OCI-LY7 (cell line): ENCODE measurements around the gene THSD7A. TPM values are rescaled to one million over a fixed set of nuclear protein-coding genes. Genes with fewer than 3 reads are reported as not detected.

Source experiments
- BruUV-seq: library from RNA; stranded (reverse); fragments of 400-500 nt; replicated peaks from 2 replicates; lab custom pipeline; 2021; lab: Mats Ljungman, UMichigan
- CTCF ChIA-PET: fragments of 300-600 bp; sonication (Branson Sonifier 250); formaldehyde crosslinking; loops from one replicate; lab custom pipeline; 2022; ENCODE audit warnings: antibody characterized with exemption; ENCODE audit not compliant: unreplicated experiment; lab: Charles Lee
- POLR2A ChIA-PET: fragments of 300-600 bp; sonication (Branson Sonifier 250); formaldehyde crosslinking; loops from one replicate; lab custom pipeline; 2022; ENCODE audit warnings: antibody characterized with exemption; lab: Charles Lee
- DNase-seq: peaks from one replicate; pipeline ENCODE4 v3.0.0-alpha.2; 2015; ENCODE audit warnings: low spot score
- H2AFZ ChIP-seq: fragments of 200-600 bp; sonication (generic), shearing (Covaris generic); 2 replicates; pipeline ENCODE4 v1.6.1; 2014; ENCODE audit warnings: mild to moderate bottlenecking, antibody characterized with exemption, low read length, moderate library complexity
- H3K27ac ChIP-seq: fragments of 200-600 bp; sonication (generic); 2 replicates; pipeline ENCODE4 v1.5.1; 2014; ENCODE audit warnings: mixed run types, low read depth, mild to moderate bottlenecking, moderate library complexity, low read length, inconsistent platforms; ENCODE audit not compliant: poor library complexity, severe bottlenecking
- H3K36me3 ChIP-seq: fragments of 200-600 bp; sonication (generic); 2 replicates; pipeline ENCODE4 v1.6.1; 2014; ENCODE audit warnings: mild to moderate bottlenecking, antibody characterized with exemption, low read length, moderate library complexity, mixed read lengths; ENCODE audit not compliant: insufficient read depth
- H3K4me1 ChIP-seq: fragments of 200-600 bp; sonication (generic); 2 replicates; pipeline ENCODE4 v1.5.1; 2014; ENCODE audit warnings: mild to moderate bottlenecking, low read length; ENCODE audit not compliant: insufficient read depth, poor library complexity, severe bottlenecking
- H3K4me2 ChIP-seq: fragments of 200-600 bp; sonication (generic); 2 replicates; pipeline ENCODE4 v1.6.1; 2014; ENCODE audit warnings: mild to moderate bottlenecking, low read length
- H3K4me3 ChIP-seq: fragments of 200-600 bp; sonication (generic); 2 replicates; pipeline ENCODE4 v1.5.1; 2014; ENCODE audit warnings: mild to moderate bottlenecking, low read depth, low read length; ENCODE audit not compliant: poor library complexity, severe bottlenecking
- H3K79me2 ChIP-seq: fragments of 200-600 bp; sonication (generic); 2 replicates; pipeline ENCODE4 v1.6.1; 2016; ENCODE audit warnings: low read depth, mild to moderate bottlenecking, low read length, moderate library complexity, mixed read lengths; ENCODE audit not compliant: insufficient read depth
- H3K9me2 ChIP-seq: fragments of 200-600 bp; sonication (generic); 2 replicates; pipeline ENCODE4 v1.6.1; 2016; ENCODE audit warnings: mild to moderate bottlenecking, low read length, mixed read lengths; ENCODE audit not compliant: insufficient read depth
- H3K9me3 ChIP-seq: fragments of 200-600 bp; sonication (generic); 2 replicates; pipeline ENCODE4 v1.6.1; 2014; ENCODE audit warnings: mild to moderate bottlenecking, mixed run types, low read length, mixed read lengths
- H4K20me1 ChIP-seq: fragments of 200-600 bp; sonication (generic); 2 replicates; pipeline ENCODE4 v1.6.1; 2014; ENCODE audit warnings: mild to moderate bottlenecking, antibody characterized with exemption, low read length, moderate library complexity, mixed read lengths; ENCODE audit not compliant: insufficient read depth
- EZH2phosphoT487 ChIP-seq: fragments of 200-600 bp; sonication (generic); IDR thresholded peaks from 2 replicates; pipeline ENCODE4 v1.6.1; 2018; ENCODE audit warnings: low read depth, borderline replicate concordance, mild to moderate bottlenecking, mixed run types, antibody characterized with exemption, low read length, moderate library complexity, mixed read lengths
- intact Hi-C: fragments of 100-400 bp; cut with micrococcal nuclease; formaldehyde crosslinking; loops from one replicate; pipeline ENCODE4 v1.10.0; 2022; ENCODE audit not compliant: unreplicated experiment
- total RNA-seq, 2 experiments: library from RNA; depleted of rRNA in 1 of 2; stranded (reverse); fragments of >200 nt in 1 of 2; shearing (Covaris generic) in 1 of 2; gene quantifications; 2 replicates each; pipeline ENCODE4 v1.2.3, GENCODE V29; 2014 to 2022
- TF ChIP-seq, protein P1 (sequence below): fragments of 200-600 bp; sonication (generic); conservative IDR thresholded peaks from 2 replicates; pipeline ENCODE4 v1.5.1; 2014; ENCODE audit warnings: mild to moderate bottlenecking, antibody characterized with exemption, low read length, moderate library complexity, mixed read lengths

Gene THSD7A
- total RNA-seq, 2 experiments from 2014 or later: 0.13 TPM; not detected in 1

DNA sequence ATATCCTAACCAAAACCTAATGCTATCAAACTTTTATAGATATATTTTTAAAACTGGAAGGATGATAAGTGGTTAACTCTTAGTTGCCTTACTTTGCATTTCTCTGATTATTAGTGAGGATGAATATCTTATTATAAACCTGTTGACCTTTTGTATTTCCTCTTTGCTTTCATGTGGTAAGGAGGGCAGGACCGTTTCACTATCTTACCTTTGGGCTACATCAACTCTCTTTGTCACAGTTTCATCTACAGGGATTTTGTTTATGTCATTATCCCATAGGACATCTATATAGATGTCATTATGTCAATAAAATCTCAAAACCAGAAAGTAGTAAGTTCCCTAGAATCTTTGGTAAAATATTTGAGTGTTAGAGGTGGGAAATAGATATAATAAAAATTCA, 219.3 kb downstream of the THSD7A start:
- TF ChIP-seq, protein P1, sequence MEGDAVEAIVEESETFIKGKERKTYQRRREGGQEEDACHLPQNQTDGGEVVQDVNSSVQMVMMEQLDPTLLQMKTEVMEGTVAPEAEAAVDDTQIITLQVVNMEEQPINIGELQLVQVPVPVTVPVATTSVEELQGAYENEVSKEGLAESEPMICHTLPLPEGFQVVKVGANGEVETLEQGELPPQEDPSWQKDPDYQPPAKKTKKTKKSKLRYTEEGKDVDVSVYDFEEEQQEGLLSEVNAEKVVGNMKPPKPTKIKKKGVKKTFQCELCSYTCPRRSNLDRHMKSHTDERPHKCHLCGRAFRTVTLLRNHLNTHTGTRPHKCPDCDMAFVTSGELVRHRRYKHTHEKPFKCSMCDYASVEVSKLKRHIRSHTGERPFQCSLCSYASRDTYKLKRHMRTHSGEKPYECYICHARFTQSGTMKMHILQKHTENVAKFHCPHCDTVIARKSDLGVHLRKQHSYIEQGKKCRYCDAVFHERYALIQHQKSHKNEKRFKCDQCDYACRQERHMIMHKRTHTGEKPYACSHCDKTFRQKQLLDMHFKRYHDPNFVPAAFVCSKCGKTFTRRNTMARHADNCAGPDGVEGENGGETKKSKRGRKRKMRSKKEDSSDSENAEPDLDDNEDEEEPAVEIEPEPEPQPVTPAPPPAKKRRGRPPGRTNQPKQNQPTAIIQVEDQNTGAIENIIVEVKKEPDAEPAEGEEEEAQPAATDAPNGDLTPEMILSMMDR: no peak
- TF ChIP-seq EZH2phosphoT487: no peak
- CTCF ChIA-PET: no interaction called here
- no TSS peak for BruUV-seq

DNA sequence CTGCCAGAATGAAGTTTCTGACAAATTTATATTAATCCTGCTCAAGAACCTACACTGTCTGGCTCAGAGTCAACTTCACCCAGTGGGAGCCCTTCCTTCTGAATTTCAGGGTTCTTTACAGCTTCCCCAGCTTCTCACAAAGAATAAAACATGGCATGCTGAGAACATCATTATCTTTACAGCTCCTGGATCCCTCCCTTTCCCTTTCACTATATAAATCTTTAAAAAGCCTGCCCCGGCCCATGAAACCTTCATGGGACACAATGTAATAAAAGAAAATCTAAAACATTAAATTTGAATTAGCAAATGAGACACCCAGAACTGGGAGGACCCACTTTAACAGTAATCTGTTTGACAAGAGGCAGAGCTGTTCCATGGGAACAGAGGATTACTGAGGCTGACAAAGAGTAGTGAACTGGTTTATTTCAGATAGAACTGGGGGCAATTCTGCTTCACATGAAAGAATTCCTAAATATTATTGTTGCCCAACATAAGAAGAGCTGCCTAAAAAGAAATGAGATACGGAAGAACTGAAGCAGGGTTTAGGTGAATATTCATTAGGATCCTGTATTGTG, 222.8 kb downstream of the THSD7A start:
- H3K9me2 ChIP-seq: no peaks in the 10 kb centered on the region
- H3K4me3 ChIP-seq: no peak overlapping the region
- H3K27ac ChIP-seq: no peak overlapping the region
- no peak overlapping the region for H3K4me2 ChIP-seq
- CTCF ChIA-PET: no interaction called here
- H2AFZ ChIP-seq: no peak overlapping the region
- POLR2A ChIA-PET: no interaction called here
- TF ChIP-seq, protein P1: no peak
- TF ChIP-seq EZH2phosphoT487: no peak
- no peaks in the 10 kb centered on the region for H4K20me1 ChIP-seq
- H3K36me3 ChIP-seq: no peaks in the 10 kb centered on the region
- no peaks in the 10 kb centered on the region for H3K79me2 ChIP-seq
- no TSS peak for BruUV-seq
- intact Hi-C loops: no loop called here
- DNase-seq: no peak
- H3K9me3 ChIP-seq: no peaks in the 10 kb centered on the region
- no peaks in the 10 kb centered on the region for H3K4me1 ChIP-seq

More for the DNA sequence above, 219.3 kb downstream of the THSD7A start:
- Histone ChIP-seq H2AFZ (no peak overlapping the region), H4K20me1 (no peaks in the 10 kb centered on the region), H3K4me1 (no peaks in the 10 kb centered on the region), H3K4me3 (no peak overlapping the region), H3K27ac (no peak overlapping the region), H3K36me3 (no peaks in the 10 kb centered on the region), H3K9me3 (no peaks in the 10 kb centered on the region), H3K9me2 (no peaks in the 10 kb centered on the region), H3K79me2 (no peaks in the 10 kb centered on the region), H3K4me2 (no peak overlapping the region)
- POLR2A ChIA-PET: interaction anchor here (0.6 kb wide), 1 partner anchor 8 kb away, joined by 3 read pairs; no protein-coding TSS in a partner anchor
- intact Hi-C loops: no loop called here
- DNase-seq: no peak

DNA sequence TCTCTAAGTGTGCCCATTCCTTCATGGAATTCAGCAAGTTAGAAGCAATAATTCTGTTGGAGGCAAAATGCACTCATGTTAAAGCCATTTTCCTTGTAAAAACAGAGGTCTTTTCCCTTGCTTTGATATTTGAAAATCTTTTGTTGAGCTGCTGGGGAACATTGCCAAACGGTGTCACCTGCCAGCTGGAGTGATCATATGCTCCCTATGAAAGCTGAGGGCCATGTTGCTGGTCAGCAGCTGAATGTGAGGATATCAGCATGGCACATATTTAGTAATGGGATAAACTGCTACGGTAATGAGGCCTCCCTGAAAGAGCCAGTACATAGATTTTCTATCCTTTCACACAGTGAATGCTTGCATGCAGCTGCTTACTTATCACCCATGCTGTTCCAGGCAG, 224.3 kb downstream of the THSD7A start:
- no peak for TF ChIP-seq EZH2phosphoT487
- TF ChIP-seq, protein P1: no peak
- BruUV-seq: no TSS peak
- no peaks in the 10 kb centered on the region for H3K36me3 ChIP-seq
- DNase-seq: no peak
- H3K4me1 ChIP-seq: no peaks in the 10 kb centered on the region
- H3K4me3 ChIP-seq: no peak overlapping the region
- no peak overlapping the region for H2AFZ ChIP-seq
- no peak overlapping the region for H3K4me2 ChIP-seq
- intact Hi-C loops: no loop called here
- no peak overlapping the region for H3K27ac ChIP-seq
- no peaks in the 10 kb centered on the region for H4K20me1 ChIP-seq
- CTCF ChIA-PET: no interaction called here
- POLR2A ChIA-PET: no interaction called here
- H3K79me2 ChIP-seq: no peaks in the 10 kb centered on the region
- H3K9me2 ChIP-seq: no peaks in the 10 kb centered on the region
- H3K9me3 ChIP-seq: no peaks in the 10 kb centered on the region
